Common myeloid progenitor, CD34-positive (primary cell): ENCODE data around the gene N4BP3.

ENCODE experiments used
- CTCF ChIA-PET: fragments of 350-600 bp; sonication (Branson Sonifier 250); formaldehyde crosslinking; loops from one replicate; lab custom pipeline; 2021; ENCODE audit warnings: antibody characterized with exemption; lab: Charles Lee
- POLR2A ChIA-PET: fragments of 350-600 bp; sonication (Branson Sonifier 250); formaldehyde crosslinking; loops from one replicate; lab custom pipeline; 2021; ENCODE audit warnings: antibody characterized with exemption; lab: Charles Lee
- DNase-seq, 3 donors: peaks; one replicate each; pipeline versions ENCODE4 v3.0.0 to v3.0.0-alpha.2; 2013
- H3K27ac ChIP-seq, 2 experiments: 1 replicate in 1 of 2; 2 replicates in 1 of 2; pipeline ENCODE4 v1.7.0; 2013; ENCODE audit warnings: inconsistent platforms in 2 of 2, low read length in 2 of 2, mild to moderate bottlenecking in 2 of 2, low read depth in 1 of 2, moderate library complexity in 1 of 2; ENCODE audit not compliant: severe bottlenecking in 2 of 2, insufficient read depth in 1 of 2, poor library complexity in 1 of 2
- H3K27me3 ChIP-seq, 5 experiments: replicated peaks in 2 of 5; 1 replicate in 3 of 5; 2 replicates in 2 of 5; pipeline versions ENCODE4 v1.6.1 to v1.7.0; 2013; ENCODE audit warnings: low read length in 4 of 5, mild to moderate bottlenecking in 2 of 5, moderate library complexity in 2 of 5, inconsistent platforms in 1 of 5; ENCODE audit not compliant: insufficient read depth in 5 of 5, control insufficient read depth in 4 of 5
- H3K36me3 ChIP-seq, 4 experiments: 1 replicate in 2 of 4; 2 replicates in 2 of 4; pipeline versions ENCODE4 v1.6.1 to v1.7.0; 2013; ENCODE audit warnings: low read length in 3 of 4, control low read depth in 1 of 4, mild to moderate bottlenecking in 1 of 4; ENCODE audit not compliant: control insufficient read depth in 4 of 4, insufficient read depth in 4 of 4
- H3K4me1 ChIP-seq, 4 experiments: 1 replicate in 3 of 4; 2 replicates in 1 of 4; pipeline versions ENCODE4 v1.6.1 to v1.7.1; 2013; ENCODE audit warnings: low read length in 3 of 4, mild to moderate bottlenecking in 3 of 4, control low read depth in 1 of 4, inconsistent platforms in 1 of 4, moderate library complexity in 1 of 4; ENCODE audit not compliant: control insufficient read depth in 4 of 4, insufficient read depth in 4 of 4; ENCODE audit errors: control extremely low read depth in 1 of 4
- H3K4me3 ChIP-seq, 7 experiments: 1 replicate in 4 of 7; 2 replicates in 3 of 7; pipeline versions ENCODE4 v1.5.1 to v1.7.0; 2013; ENCODE audit warnings: mild to moderate bottlenecking in 7 of 7, low read length in 6 of 7, moderate library complexity in 6 of 7, inconsistent platforms in 2 of 7, low read depth in 2 of 7, control low read depth in 1 of 7; ENCODE audit not compliant: insufficient read depth in 4 of 7, control insufficient read depth in 1 of 7; ENCODE audit errors: extremely low read depth in 1 of 7
- H3K9me3 ChIP-seq, 5 experiments: 1 replicate in 4 of 5; 2 replicates in 1 of 5; pipeline versions ENCODE4 v1.6.1 to v1.7.1; 2013; ENCODE audit warnings: low read length in 4 of 5, mild to moderate bottlenecking in 2 of 5, inconsistent platforms in 1 of 5, low read depth in 1 of 5, moderate library complexity in 1 of 5; ENCODE audit not compliant: control insufficient read depth in 4 of 5, insufficient read depth in 2 of 5; ENCODE audit errors: control extremely low read depth in 1 of 5
- WGBS: methylation state at CpG from one replicate; pipeline ENCODE4 v1.1.5; 2013; ENCODE audit not compliant: insufficient coverage; 5-methylcytosine and 5-hydroxymethylcytosine counted together

The N4BP3 gene

DNA sequence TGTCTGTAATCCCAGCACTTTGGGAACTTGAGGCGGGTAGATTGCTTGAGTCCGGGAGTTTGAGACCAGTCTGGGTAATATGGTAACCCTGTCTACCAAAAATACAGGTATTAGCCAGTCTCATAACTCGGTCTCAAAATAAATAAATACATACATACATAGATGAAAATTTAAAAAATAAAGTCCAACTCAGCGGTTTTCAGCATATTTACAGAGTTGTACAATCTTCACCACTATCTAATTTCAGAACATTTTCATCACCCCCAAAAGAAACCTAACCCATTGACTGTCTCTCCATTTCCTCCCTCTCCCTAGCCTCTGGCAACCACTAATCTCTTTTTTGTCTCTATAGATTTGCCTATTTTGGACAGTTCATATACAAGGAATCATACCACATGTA is 28.2 kb downstream of the N4BP3 start:
- DNase-seq = no peak
- H3K4me1 ChIP-seq = no peaks in the 10 kb centered on the region
- WGBS = 100% methylated on average over 1 of the region's 4 CpGs
- no peaks in the 10 kb centered on the region for H3K27me3 ChIP-seq
- peaks cover 10 to 51% (median 30%) of the 10 kb centered on the region in 4 experiments for H3K36me3 ChIP-seq
- H3K27ac ChIP-seq = no peak overlapping the region
- POLR2A ChIA-PET = no interaction called here
- CTCF ChIA-PET = interaction anchor here (0.8 to 24.2 kb wide), 6 partner anchors 11 to 65 kb away, joined by 3 to 458 read pairs (median 4); partner anchors contain the start of gene RMND5B
- H3K4me3 ChIP-seq = no peak overlapping the region
- H3K9me3 ChIP-seq = no peaks in the 10 kb centered on the region

DNA sequence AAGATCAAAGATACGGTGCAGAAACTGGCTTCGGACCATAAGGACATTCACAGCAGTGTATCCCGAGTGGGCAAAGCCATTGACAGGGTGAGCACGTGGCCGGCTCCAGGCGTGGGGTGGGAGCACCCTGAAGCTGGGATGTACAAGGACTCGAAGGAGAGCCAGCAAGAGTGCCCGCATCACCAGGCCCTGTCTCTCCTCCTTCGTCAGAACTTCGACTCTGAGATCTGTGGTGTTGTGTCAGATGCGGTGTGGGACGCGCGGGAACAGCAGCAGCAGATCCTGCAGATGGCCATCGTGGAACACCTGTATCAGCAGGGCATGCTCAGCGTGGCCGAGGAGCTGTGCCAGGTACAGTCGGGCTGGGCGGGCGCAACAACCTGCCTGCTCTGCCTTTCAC is 29.3 kb downstream of the N4BP3 start:
- Histone ChIP-seq H3K36me3 (peaks cover 16 to 56% (median 39%) of the 10 kb centered on the region in 4 experiments), H3K9me3 (no peaks in the 10 kb centered on the region), H3K4me3 (no peak overlapping the region), H3K4me1 (no peaks in the 10 kb centered on the region), H3K27me3 (no peaks in the 10 kb centered on the region), H3K27ac (no peak overlapping the region)
- 98% methylated on average over 14 of the region's 20 CpGs for WGBS
- CTCF ChIA-PET = interaction anchor here (1.1 to 24.2 kb wide), 6 partner anchors 17 to 66 kb away, joined by 4 to 458 read pairs (median 8); no protein-coding TSS in a partner anchor
- POLR2A ChIA-PET = interaction anchor here (0.6 kb wide), 1 partner anchor 10 kb away, joined by 4 read pairs; no protein-coding TSS in a partner anchor
- DNase-seq = no peak

DNA sequence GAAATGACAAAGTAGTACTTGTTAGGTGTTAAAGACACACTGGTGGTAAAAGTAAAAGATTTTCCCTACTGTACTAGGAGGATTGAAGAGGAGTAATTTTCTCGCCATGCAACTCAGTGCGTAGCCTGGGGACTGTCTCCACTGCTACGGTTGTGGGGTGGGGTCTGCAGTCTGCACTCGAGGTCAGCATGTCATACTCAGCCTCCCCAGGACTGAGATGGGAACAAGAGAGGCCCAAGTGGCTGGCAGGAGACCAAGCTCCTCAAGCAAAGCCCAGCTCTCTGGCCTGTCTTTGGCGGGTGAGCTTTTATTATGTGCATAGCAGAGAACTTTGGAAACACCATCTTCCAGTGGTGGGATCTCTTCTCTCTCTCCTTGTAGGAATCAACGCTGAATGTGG is 29.9 kb downstream of the N4BP3 start:
- peaks cover 14 to 58% (median 36%) of the 10 kb centered on the region in 4 experiments for H3K36me3 ChIP-seq

DNA sequence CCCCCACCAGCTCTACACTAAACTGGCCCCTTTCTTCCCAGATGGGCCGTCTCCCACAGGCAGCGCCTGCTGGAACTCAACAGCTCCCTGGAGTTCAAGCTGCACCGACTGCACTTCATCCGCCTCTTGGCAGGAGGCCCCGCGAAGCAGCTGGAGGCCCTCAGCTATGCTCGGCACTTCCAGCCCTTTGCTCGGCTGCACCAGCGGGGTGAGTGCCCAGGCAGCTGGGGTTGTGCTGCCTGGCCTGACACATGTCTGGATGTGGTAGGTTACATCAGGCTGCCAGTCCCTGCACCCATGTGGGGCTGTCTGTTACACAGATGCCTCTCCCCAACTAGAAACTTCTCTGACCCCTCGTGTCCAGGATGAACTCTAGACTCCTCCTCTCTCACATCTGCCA is 30.6 kb downstream of the N4BP3 start:
- DNase-seq = no peak
- H3K4me1 ChIP-seq = no peaks in the 10 kb centered on the region
- 91% methylated on average over 9 of the region's 10 CpGs for WGBS
- no peaks in the 10 kb centered on the region for H3K27me3 ChIP-seq
- H3K27ac ChIP-seq = no peak overlapping the region
- H3K36me3 ChIP-seq = peaks cover 17 to 61% (median 41%) of the 10 kb centered on the region in 4 experiments
- CTCF ChIA-PET = interaction anchor here (0.6 to 24.2 kb wide), 8 partner anchors 16 to 773 kb away, joined by 3 to 458 read pairs (median 6); no protein-coding TSS in a partner anchor
- H3K4me3 ChIP-seq = no peak overlapping the region
- POLR2A ChIA-PET = no interaction called here
- no peaks in the 10 kb centered on the region for H3K9me3 ChIP-seq

More for the DNA sequence above, 29.9 kb downstream of the N4BP3 start:
- CTCF ChIA-PET = interaction anchor here (1.1 to 24.2 kb wide), 7 partner anchors 17 to 66 kb away, joined by 4 to 458 read pairs (median 6); no protein-coding TSS in a partner anchor
- Histone ChIP-seq H3K9me3 (no peaks in the 10 kb centered on the region), H3K27ac (no peak overlapping the region), H3K4me3 (no peak overlapping the region), H3K27me3 (no peaks in the 10 kb centered on the region), H3K4me1 (no peaks in the 10 kb centered on the region)
- no peak for DNase-seq
- WGBS = 96% methylated on average over 6 of the region's 6 CpGs
- POLR2A ChIA-PET = interaction anchor here (0.6 kb wide), 1 partner anchor 9 kb away, joined by 4 read pairs; no protein-coding TSS in a partner anchor

DNA sequence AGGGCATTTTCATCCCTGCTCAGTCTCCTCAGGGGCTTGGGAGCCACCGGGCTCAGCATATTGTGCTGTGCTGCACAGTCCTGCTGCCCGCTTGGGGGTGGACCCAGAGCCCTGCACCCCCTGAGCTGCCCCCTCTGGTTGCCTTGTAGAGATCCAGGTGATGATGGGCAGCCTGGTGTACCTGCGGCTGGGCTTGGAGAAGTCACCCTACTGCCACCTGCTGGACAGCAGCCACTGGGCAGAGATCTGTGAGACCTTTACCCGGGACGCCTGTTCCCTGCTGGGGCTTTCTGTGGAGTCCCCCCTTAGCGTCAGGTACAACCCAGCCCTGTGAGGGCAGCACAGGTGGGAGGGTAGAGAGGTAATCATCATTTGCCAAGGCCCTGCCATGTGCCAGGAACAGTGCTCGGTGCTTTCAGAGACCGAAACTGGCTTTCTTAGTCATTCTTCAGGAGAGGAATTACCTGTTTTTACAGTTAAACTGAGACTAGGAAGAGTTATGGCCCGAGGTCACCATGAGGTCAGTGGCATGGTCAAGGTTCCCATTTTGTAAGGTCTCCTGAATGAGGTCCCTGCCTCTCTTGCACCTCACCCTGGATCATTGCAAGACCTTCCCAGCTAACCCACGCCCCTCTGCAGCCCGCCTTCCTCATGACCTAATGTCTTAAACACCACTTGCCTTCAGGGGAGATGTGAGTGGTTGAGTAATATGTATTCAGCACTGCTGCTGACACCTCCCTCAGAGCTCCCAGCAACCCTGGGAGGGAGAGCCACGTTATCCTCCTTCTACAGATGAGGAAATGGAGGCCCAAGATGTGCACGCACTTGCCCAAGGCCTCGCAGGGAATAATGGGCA is 32.9 kb downstream of the N4BP3 start:
- Histone ChIP-seq H3K4me1 (peaks cover 0 to 2% (median 0%) of the 10 kb centered on the region in 4 experiments), H3K36me3 (peaks cover 20 to 84% (median 56%) of the 10 kb centered on the region in 4 experiments), H3K4me3 (no peak overlapping the region), H3K27ac (no peak overlapping the region), H3K27me3 (no peaks in the 10 kb centered on the region), H3K9me3 (no peaks in the 10 kb centered on the region)
- ChIA-PET CTCF (interaction anchor here (0.6 to 24.2 kb wide), 19 partner anchors 10 to 83 kb away, joined by 3 to 458 read pairs (median 4); no protein-coding TSS in a partner anchor), POLR2A (no interaction called here)
- WGBS = 67% methylated on average over 10 of the region's 14 CpGs
- DNase-seq = peak; percentile 54 to 76 (median 67)

DNA sequence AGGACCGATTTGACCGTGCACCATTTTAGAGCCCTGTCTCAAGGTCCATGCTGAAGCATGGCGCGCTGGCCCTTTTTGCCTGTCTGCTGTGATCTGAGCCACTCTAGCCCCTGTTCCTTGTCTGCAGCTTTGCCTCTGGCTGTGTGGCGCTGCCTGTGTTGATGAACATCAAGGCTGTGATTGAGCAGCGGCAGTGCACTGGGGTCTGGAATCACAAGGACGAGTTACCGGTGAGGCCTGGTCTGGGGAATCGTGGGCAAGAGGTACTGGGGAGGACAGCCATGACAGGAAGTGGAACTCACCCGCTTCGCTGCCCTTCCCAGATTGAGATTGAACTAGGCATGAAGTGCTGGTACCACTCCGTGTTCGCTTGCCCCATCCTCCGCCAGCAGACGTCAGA is 34.1 kb downstream of the N4BP3 start:
- CTCF ChIA-PET = interaction anchor here (1.1 to 24.2 kb wide), 9 partner anchors 11 to 81 kb away, joined by 3 to 458 read pairs (median 7); no protein-coding TSS in a partner anchor
- no peak overlapping the region for H3K4me3 ChIP-seq
- no peaks in the 10 kb centered on the region for H3K9me3 ChIP-seq
- H3K27ac ChIP-seq = no peak overlapping the region
- H3K36me3 ChIP-seq = peaks cover 18 to 89% (median 58%) of the 10 kb centered on the region in 4 experiments
- no peaks in the 10 kb centered on the region for H3K27me3 ChIP-seq
- POLR2A ChIA-PET = no interaction called here
- peaks cover 0 to 6% (median 1%) of the 10 kb centered on the region in 4 experiments for H3K4me1 ChIP-seq
- WGBS = 88% methylated on average over 14 of the region's 15 CpGs
- DNase-seq = no peak
